ENCODE results near the gene TIMM21.

The TIMM21 gene

GRCh38 chr18:74191577-74191976 lies 43.3 kb downstream of the TIMM21 start:
- DNase-seq (ENCODE audit: low read depth in 2 of 2): no peak

- DNase-seq (ENCODE audit: low read depth in 2 of 2): no peak
These were observed 46.4 kb downstream of the TIMM21 start for GRCh38 chr18:74194691-74195090.

- peak; percentile 3 to 22 for DNase-seq (ENCODE audit: low read depth in 2 of 2)
These were observed 48.1 kb downstream of the TIMM21 start for GRCh38 chr18:74196220-74197119.

- no peak for DNase-seq (ENCODE audit: low read depth in 2 of 2)
These were observed 49.5 kb downstream of the TIMM21 start for GRCh38 chr18:74197705-74198341.

- no peak for DNase-seq (ENCODE audit: low read depth in 2 of 2)
These were observed 50.1 kb downstream of the TIMM21 start for GRCh38 chr18:74198453-74198852.

DNA sequence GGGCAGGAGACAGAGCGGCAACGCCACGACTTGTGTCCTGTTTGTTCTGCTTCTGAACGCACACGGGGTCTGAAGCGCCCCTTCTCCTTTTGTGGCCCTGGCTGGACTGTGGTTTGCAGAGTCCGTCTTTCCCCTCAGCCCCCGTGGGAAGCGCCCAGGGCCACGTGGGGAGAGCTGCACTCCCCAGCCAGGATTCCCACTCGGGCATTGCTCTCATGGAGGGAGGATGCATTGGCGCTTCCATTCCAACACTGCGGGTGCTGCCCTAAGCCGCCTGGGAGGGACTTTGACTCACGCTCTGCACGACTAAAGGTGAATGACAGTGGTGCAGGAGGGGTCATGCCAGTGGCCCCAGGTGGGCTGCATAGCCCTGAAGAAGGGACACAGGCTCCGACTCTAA lies 52.5 kb downstream of the TIMM21 start:
- no peak for DNase-seq (ENCODE audit: low read depth in 2 of 2)

GRCh38 chr18:74203811-74204210 lies 55.5 kb downstream of the TIMM21 start:
- no peak for DNase-seq (ENCODE audit: low read depth in 2 of 2)

- DNase-seq (ENCODE audit: low read depth in 2 of 2): no peak
These were observed 56.3 kb downstream of the TIMM21 start for GRCh38 chr18:74204526-74205152.

Measured in activated CD4-positive, alpha-beta T cell treated with anti-CD3 and anti-CD28 coated beads for 24 hours (primary cell).